GM19043 (cell line): ENCODE measurements around the gene AGER.

Experiments
- ATAC-seq: cut with Tn5 transposase; IDR thresholded peaks from one replicate; pipeline ENCODE4 v1.9.1; 2021; ENCODE audit warnings: low read depth; ENCODE audit not compliant: unreplicated experiment

The AGER gene

GRCh38 chr6:32174416-32174815 is 9.6 kb downstream of the AGER start:
- no peak for ATAC-seq

GRCh38 chr6:32173051-32173727 is 10.9 kb downstream of the AGER start:
- ATAC-seq: no peak

- ATAC-seq: no peak
Measured at GRCh38 chr6:32171234-32171633, 12.8 kb downstream of the AGER start.

GRCh38 chr6:32170294-32170693 is 13.8 kb downstream of the AGER start:
- no peak for ATAC-seq

- ATAC-seq: no peak
Measured at GRCh38 chr6:32168807-32169591, 15.1 kb downstream of the AGER start.

- ATAC-seq: no peak
Measured at GRCh38 chr6:32168350-32168749, 15.7 kb downstream of the AGER start.

GRCh38 chr6:32167761-32168262 is 16.2 kb downstream of the AGER start:
- ATAC-seq: no peak

- ATAC-seq: no peak
Measured at GRCh38 chr6:32167154-32167760, 16.8 kb downstream of the AGER start.

- no peak for ATAC-seq
Measured at GRCh38 chr6:32166411-32167061, 17.5 kb downstream of the AGER start.

GRCh38 chr6:32164295-32164694 is 19.8 kb downstream of the AGER start, which contains the start of gene EGFL8:
Gene EGFL8, plus strand, starts transcription at chr6:32164595. Its CDS starts 1,571 bp downstream, at chr6:32166166.
- no peak for ATAC-seq

- no peak for ATAC-seq
Measured at GRCh38 chr6:32163559-32164258, 20.3 kb downstream of the AGER start.

- no peak for ATAC-seq
Measured at GRCh38 chr6:32158052-32158451, 26.0 kb downstream of the AGER start.

GRCh38 chr6:32156891-32157290 is 27.2 kb downstream of the AGER start:
- ATAC-seq: no peak

GRCh38 chr6:32154514-32155161 is 29.4 kb downstream of the AGER start:
- ATAC-seq: peak; percentile 70

- ATAC-seq: no peak
Measured at GRCh38 chr6:32153564-32154513, 30.2 kb downstream of the AGER start, which contains the start of gene PPT2. Gene PPT2, plus strand, starts transcription at chr6:32154141. Its CDS starts 454 bp downstream, at chr6:32154595.

- no peak for ATAC-seq
Measured at GRCh38 chr6:32152769-32153563, 31.1 kb downstream of the AGER start.

- ATAC-seq: no peak
Measured at GRCh38 chr6:32151863-32152768, 31.9 kb downstream of the AGER start, which contains the start of gene PRRT1. Gene PRRT1, minus strand, starts transcription at chr6:32151939. Its CDS starts 112 bp downstream, at chr6:32151827.
